CD4-positive, alpha-beta T cell treated with Interleukin-10 for 1 hour (primary cell): ENCODE data around the gene KIF16B.

Experiments used
- DNase-seq: peaks from one replicate; pipeline ENCODE4 v3.0.0-alpha.2; 2020

Gene KIF16B

DNA sequence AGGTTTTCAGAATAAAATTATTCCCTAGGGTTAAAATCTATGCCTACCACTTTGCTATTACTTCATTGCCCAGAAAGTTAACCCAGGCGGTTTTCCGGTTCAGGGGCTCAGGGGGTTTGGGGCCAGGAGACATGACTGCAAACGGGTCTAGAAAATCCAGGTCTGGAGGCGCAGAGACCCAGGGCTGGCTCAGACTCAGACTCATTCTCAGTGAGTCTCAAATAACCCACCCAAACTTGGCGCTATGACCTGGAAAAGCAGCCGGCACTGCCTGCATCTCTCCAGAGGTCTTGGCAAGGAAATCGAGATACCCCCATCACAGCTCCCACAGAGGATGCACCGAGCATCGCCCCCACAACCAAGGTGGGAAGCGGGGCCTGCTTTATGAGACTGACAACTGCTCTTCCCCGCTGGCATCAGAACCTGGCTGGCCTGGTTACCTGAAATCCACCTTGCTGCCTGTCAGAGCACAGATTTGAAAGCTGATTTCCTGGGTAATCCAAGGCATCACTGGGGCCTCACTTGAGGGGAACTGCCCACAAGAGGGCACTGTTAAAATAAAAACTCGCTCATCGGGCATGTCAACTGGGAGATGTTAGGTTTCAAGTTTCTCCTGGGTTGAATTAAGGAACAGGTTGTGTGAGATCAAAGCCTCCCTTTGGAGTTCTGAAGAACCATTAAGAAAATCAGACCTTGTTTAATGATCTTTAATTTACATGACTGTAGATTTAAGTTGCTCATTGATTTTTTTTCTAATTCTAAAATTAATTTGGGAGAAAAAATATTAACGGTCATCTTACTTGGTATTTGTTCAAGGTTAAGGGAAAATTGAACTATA, 55.1 kb downstream of the KIF16B start:
- DNase-seq: peak; percentile 27

DNA sequence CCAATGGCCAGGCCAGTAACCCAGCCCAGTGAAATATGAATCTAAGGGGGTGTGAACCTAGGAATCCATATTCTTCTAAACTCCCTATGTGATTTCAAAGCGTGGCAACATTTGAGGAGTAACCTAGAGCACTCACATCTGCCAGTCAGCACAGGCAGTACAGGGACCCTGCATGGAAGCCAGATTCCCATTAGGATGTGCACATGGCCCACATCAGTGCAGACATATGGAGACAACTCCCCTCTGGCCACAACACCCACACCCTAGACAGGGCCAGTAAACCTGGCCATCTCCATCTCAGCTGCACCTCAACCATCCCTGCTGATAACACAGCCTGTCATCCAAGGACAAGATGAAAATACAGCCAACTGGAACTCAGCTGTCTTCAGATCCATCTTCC, 56.5 kb downstream of the KIF16B start:
- no peak for DNase-seq

- no peak for DNase-seq
These were observed 58.2 kb downstream of the KIF16B start for GRCh38 chr20:16515046-16515445.

- DNase-seq: no peak
These were observed 59.1 kb downstream of the KIF16B start for GRCh38 chr20:16514140-16514539.

DNA sequence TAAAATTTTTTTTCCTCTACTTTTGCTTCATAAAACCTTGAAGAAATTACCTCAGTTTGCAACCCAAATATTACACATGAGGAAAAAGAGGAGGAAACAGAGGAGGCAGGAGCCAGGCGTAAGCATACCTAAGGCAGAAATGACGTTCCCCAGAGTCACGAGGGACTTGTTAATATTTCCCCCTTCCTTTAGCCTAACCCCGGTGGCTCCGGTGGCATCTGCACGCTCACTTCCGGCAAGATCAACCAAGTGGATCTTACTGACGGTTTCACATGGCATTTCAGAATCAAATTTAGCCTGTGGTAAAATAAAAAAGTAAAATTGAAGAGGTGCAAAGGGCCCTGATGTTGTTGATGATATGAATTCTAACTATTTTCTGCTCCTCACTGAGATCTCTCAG, 67.4 kb downstream of the KIF16B start:
- DNase-seq: no peak

GRCh38 chr20:16501301-16501700, 71.9 kb downstream of the KIF16B start:
- no peak for DNase-seq

DNA sequence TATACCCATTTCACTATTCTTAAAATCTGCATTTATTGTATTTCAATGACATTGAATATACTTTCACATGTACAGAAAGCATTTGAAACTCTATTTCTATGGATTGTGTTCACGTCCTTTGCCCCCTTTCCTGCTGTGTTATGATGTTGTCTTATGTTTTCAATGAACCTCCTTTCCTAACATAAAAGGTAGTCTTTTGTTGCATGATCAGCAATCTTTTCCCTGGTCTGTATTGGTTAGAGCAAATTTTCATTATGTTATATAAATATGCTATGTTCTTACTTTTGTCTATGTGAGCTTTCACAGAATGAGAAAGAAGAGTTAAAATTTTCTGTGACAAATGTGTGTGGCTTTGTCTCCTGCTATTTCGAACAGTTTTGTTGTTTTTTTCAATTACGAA, 73.1 kb downstream of the KIF16B start:
- no peak for DNase-seq

GRCh38 chr20:16498526-16499253, 74.6 kb downstream of the KIF16B start:
- DNase-seq: no peak

DNA sequence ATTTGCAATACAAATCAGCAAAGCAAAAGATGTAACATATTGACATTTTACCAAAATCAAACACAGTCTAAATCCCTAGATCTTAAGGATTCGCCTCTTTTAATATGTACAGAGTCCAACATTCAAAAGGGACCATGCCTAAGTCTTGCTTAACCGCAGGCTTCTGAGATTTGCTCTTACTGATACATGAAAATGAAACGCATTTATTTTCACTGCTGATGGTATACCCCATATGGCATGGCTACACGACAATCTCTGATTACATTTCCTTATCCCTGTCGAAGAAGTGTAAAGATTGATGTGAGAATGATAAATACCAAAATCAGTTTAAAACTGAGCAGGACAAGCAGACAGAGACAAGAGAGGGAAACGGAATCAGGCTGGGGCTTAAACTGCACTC, 75.4 kb downstream of the KIF16B start:
- no peak for DNase-seq

DNA sequence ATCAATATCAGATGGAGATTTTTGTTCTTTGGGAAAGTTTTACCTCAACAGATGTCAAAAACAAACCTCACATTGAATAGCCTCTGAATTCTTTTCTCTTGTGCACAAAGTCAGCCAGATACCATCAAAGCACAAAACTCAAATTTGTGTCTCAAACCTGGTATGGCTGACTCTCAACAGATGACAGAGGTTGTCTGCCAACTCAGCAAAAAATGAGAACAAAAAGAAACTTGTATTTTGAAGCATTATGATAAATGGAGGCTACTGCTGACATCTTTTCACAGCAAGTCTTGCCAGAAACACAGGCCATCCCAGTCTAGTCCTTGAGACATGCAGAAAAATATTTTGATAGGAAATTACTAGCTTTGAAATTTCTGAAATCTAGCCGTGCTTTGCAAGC, 79.8 kb downstream of the KIF16B start:
- no peak for DNase-seq

DNA sequence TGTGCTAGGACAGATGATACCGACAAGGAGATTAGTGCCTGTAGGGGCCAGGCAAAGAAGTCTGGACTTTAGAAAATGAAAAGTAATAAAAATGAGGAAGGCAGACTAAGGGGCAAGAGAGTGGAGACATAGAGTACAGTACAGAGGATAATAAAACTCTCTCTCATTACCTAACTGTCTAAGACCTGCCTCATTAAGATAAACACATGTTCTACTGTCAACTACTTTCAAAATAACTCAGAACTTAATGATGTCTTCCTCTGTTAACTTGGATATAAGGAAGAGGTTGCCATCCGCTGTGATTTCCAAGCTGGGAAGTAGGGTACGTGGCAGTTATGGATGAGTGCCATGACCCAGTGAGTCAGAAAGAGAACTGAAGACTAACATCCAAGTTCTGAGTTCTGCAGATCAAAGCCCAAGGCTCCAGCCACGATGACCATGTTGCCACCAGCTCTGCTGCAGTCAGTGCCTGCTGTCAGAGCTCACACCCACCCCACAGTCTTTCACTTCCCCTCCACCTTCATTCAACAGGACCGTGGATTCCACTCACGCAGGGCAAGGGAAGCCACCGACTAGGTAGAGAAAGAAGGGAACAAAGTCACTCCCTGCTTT, 81.8 kb downstream of the KIF16B start:
- DNase-seq: no peak

DNA sequence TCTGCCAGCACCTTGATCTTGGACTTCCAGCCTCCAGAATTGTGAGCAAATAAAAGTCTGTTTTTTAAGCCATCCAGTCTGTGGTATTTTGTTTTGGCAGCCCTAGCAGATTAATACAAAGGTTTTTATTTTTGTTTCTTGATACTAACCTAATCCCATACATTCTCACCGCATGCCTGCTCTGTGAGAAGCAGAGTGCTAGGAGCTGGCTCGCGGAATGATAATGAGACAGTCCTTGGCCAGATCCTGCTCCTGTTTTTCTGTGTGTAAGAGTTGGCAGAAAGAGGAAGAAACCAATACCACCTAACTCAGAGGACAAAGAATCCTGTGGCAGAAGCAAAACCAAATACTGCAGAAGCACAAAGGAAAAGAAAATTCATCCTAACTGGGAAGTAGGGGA, 82.6 kb downstream of the KIF16B start:
- DNase-seq: no peak

GRCh38 chr20:16488616-16489015, 84.6 kb downstream of the KIF16B start:
- DNase-seq: no peak

- DNase-seq: no peak
These were observed 85.2 kb downstream of the KIF16B start for GRCh38 chr20:16488086-16488485.

- no peak for DNase-seq
These were observed 86.7 kb downstream of the KIF16B start for GRCh38 chr20:16486532-16486931.

- DNase-seq: no peak
These were observed 87.8 kb downstream of the KIF16B start for GRCh38 chr20:16485401-16485800.

DNA sequence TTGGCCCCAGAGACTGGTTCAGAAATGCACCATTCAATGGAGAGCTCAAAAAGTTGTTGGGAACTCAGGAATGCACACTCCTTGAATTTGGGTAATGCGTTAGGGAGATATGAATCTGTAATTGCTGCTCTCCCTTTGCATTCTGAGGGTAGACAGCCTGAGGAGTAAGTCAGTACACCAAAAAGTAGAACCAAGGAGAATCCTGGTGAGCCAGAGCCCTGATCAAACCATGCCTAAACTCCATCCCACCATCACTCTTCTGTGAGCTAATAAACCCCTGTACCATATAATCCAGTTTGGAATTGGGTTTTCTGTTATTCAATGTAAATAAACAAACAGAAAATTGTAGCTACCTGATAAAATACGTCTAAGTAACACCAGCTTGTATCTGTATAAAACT, 90.2 kb downstream of the KIF16B start:
- no peak for DNase-seq

DNA sequence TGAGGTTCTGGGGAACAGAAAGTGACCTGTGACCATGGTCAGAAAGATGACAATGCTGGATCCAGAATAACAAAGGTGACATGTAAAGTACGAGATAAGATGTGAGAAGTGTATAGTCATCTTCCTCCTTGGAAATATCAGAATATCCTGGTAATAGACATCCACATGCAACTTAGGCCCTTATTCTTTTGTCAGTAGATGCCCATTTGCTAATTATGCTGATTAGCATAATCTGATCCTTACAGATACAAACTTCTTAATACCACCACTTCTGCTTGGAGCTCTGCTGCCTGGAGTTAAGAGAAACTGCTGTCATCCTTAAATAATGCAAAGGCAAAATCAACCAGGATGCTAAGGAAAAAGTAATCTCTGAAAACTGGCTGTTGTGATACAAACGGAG, 91.3 kb downstream of the KIF16B start:
- DNase-seq: no peak

GRCh38 chr20:16479666-16480065, 93.6 kb downstream of the KIF16B start:
- DNase-seq: no peak

- DNase-seq: no peak
These were observed 95.6 kb downstream of the KIF16B start for GRCh38 chr20:16477632-16478031.

GRCh38 chr20:16476032-16476431, 97.2 kb downstream of the KIF16B start:
- peak; percentile 34 for DNase-seq

- DNase-seq: no peak
These were observed 98.0 kb downstream of the KIF16B start for GRCh38 chr20:16475225-16475624.

- DNase-seq: no peak
These were observed 98.9 kb downstream of the KIF16B start for GRCh38 chr20:16474363-16474762.
